Mucosa of descending colon (tissue), 3 donors: ENCODE results near the gene GPN2. TPM values are rescaled to one million over a fixed set of nuclear protein-coding genes. Genes with fewer than 3 reads are reported as not detected.
A peak's percentile ranks its signal among the peaks of the same experiment; 100 is the strongest.

Experiments
- ATAC-seq: fragments of 200-7000 bp; cut with Tn5 transposase; one replicate; pipeline ENCODE4 v1.9.1; 2020; ENCODE audit warnings: mild to moderate bottlenecking, moderate library complexity
- DNase-seq, 3 donors: peaks; one replicate each; pipeline ENCODE4 v3.0.0-alpha.2; 2020
- H3K36me3 ChIP-seq: fragments of 200-600 bp; one replicate; pipeline ENCODE4 v1.8.0; 2021; ENCODE audit warnings: low read depth, mild to moderate bottlenecking
- H3K4me1 ChIP-seq: fragments of 200-600 bp; one replicate; pipeline ENCODE4 v1.8.0; 2021; ENCODE audit warnings: low read depth, mild to moderate bottlenecking
- H3K4me3 ChIP-seq: fragments of 200-600 bp; one replicate; pipeline ENCODE4 v1.8.0; 2021; ENCODE audit warnings: mild to moderate bottlenecking
- H3K9me3 ChIP-seq: fragments of 200-600 bp; one replicate; pipeline ENCODE4 v1.8.0; 2021; ENCODE audit warnings: mild to moderate bottlenecking
- CTCF ChIP-seq: fragments of 200-600 bp; IDR thresholded peaks from one replicate; pipeline ENCODE4 v1.8.0; 2022; ENCODE audit warnings: antibody characterized with exemption, mild to moderate bottlenecking
- intact Hi-C, 2 donors: fragments of 100-400 bp; cut with DNase I in 1 of 2; cut with micrococcal nuclease in 1 of 2; formaldehyde crosslinking; loops; one replicate each; pipeline versions ENCODE4 v1.11.0 to v1.11.1; 2022; cut with DNase I, micrococcal nuclease
- total RNA-seq, 3 donors: library from RNA; stranded (reverse); fragmentation: NEBNext Ultra II Directional in 2 of 3; extraction: Animal tissue kit (Norgen Biotek cat#: 25700) in 2 of 3; gene quantifications; one replicate each; pipeline versions ENCODE4 v1.2.1 to v1.2.4, GENCODE V29; 2021 to 2023
- donor health status: DM: no; HTN: no; CAD: no; lungs with moderate emphysema.
- donor health status: DM: no; HTN: no; CAD: no.
- donor health status: DM: no; HTN: yes; CAD: no.

GPN2 gene
- total RNA-seq, 3 donors from 2014 or later = 25.4 to 37.2 (median 27.0) TPM

GRCh38 chr1:26864610-26865480 is 25.2 kb downstream of the GPN2 start:
- peak; percentile 95 to 99 (median 98) for DNase-seq
- peak overlapping the region; percentile 42 for H3K4me3 ChIP-seq
- H3K9me3 ChIP-seq = no peaks in the 10 kb centered on the region
- H3K36me3 ChIP-seq = no peaks in the 10 kb centered on the region
- peaks cover 8% of the 10 kb centered on the region for H3K4me1 ChIP-seq
- intact Hi-C loops = no loop called here
- no peak for TF ChIP-seq CTCF
- peak; percentile 80 for ATAC-seq

DNA sequence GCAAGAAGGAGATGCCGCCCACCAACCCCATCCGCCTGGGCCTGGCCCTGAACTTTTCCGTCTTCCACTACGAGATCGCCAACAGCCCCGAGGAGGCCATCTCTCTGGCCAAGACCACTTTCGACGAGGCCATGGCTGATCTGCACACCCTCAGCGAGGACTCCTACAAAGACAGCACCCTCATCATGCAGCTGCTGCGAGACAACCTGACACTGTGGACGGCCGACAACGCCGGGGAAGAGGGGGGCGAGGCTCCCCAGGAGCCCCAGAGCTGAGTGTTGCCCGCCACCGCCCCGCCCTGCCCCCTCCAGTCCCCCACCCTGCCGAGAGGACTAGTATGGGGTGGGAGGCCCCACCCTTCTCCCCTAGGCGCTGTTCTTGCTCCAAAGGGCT is 26.4 kb downstream of the GPN2 start:
- no peaks in the 10 kb centered on the region for H3K36me3 ChIP-seq
- no peaks in the 10 kb centered on the region for H3K9me3 ChIP-seq
- H3K4me1 ChIP-seq = peaks cover 8% of the 10 kb centered on the region
- no peak for ATAC-seq
- H3K4me3 ChIP-seq = peak overlapping the region; percentile 42
- intact Hi-C loops = no loop called here
- peak in 1 of 3 donors; percentile 62 for DNase-seq
- no peak for TF ChIP-seq CTCF

- H3K4me3 ChIP-seq = peak within 1 kb of the TSS; percentile 42
- H3K9me3 ChIP-seq = no peaks in the 10 kb centered on the region
- DNase-seq = peak; percentile 91 to 95 (median 91)
- H3K36me3 ChIP-seq = no peaks in the 10 kb centered on the region
- TF ChIP-seq CTCF = peak; percentile 69
- H3K4me1 ChIP-seq = peaks cover 8% of the 10 kb centered on the region
- intact Hi-C loops = no loop called here
- peak; percentile 77 for ATAC-seq
Observed at GRCh38 chr1:26862781-26863684, 27.1 kb downstream of the GPN2 start, which contains the start of gene SFN. Gene SFN, plus strand, starts transcription at chr1:26863149. Its CDS starts 64 bp downstream, at chr1:26863213.

DNA sequence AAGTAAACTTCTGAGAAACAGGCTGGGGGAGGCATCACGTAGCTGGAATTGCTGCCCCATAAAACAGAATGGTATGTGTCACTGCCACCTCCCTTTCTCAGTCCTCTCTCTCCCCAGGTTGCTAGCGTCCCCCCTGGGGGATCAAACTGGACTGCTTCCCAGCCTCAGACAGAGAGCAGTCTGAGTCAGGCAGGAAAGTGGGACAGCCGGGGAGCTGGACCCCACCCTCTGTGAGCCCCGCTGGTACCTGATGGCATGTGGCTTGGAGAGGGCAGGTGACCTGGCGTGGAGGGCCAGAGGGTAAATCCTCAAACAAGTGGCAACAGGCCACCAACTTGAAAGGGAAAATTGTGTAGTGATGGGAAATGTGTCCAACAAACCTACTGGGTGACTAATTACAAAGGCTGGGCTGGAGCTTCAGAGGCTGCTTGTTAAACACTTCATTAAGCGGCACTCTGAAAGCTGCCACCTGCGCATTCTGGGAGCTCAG is 28.1 kb downstream of the GPN2 start:
- intact Hi-C loops = no loop called here
- TF ChIP-seq CTCF = no peak
- Histone ChIP-seq H3K9me3 (no peaks in the 10 kb centered on the region), H3K4me1 (peaks cover 8% of the 10 kb centered on the region), H3K36me3 (no peaks in the 10 kb centered on the region), H3K4me3 (no peak overlapping the region)
- DNase-seq (peak in 2 of 3 donors; percentile 53 to 57), ATAC-seq (no peak)

- H3K9me3 ChIP-seq = no peaks in the 10 kb centered on the region
- DNase-seq (no peak), ATAC-seq (no peak)
- peaks cover 8% of the 10 kb centered on the region for H3K4me1 ChIP-seq
- intact Hi-C loops = no loop called here
- no peaks in the 10 kb centered on the region for H3K36me3 ChIP-seq
- no peak overlapping the region for H3K4me3 ChIP-seq
- no peak for TF ChIP-seq CTCF
Observed at GRCh38 chr1:26861286-26861701, 28.8 kb downstream of the GPN2 start.
